ENCODE measurements around the gene IL23R.

Gene IL23R

DNA sequence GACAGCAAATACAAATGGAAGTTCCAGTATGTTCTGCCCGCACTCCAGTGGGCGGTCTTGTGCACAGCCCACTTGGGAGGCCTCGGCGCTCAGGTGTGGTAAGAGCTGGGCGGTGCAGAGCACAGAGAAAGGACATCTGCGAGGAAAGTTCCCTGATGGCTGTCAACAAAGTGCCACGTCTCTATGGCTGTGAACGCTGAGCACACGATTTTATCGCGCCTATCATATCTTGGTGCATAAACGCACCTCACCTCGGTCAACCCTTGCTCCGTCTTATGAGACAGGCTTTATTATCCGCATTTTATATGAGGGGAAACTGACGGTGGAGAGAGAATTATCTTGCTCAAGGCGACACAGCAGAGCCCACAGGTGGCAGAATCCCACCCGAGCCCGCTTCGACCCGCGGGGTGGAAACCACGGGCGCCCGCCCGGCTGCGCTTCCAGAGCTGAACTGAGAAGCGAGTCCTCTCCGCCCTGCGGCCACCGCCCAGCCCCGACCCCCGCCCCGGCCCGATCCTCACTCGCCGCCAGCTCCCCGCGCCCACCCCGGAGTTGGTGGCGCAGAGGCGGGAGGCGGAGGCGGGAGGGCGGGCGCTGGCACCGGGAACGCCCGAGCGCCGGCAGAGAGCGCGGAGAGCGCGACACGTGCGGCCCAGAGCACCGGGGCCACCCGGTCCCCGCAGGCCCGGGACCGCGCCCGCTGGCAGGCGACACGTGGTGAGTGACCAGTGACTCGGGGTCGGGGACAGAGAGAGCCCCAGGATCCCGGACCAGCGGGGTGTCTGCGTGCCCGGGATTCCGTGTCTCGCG is 141.2 kb downstream of the IL23R start, which contains the start of gene IL12RB2:
Gene IL12RB2, plus strand, starts transcription at position 623 of the 810 bp plus-strand sequence. CDS start 12,496 bp downstream, outside the sequence.
- no peak for DNase-seq

DNA sequence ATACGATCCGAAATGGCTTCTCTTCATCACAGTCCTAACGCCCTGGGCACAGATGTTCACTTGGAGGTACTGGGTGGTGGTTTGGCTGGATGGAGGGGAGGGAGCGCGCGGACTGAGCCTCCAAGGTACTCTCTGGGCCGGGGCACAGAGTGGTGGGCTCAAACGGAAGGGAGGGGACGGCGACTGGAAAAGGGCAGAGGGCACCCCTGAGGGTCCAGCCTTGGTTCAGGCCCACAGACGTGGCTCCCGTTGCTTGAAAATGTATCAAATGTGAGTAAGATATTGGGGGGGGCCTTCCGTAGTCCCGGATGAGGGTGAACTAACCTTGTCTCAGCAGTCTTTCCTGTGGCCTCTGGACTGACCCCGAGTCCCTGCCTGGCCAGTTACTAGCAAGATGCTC is 141.9 kb downstream of the IL23R start:
- no peak for DNase-seq

Measured in NCI-H187 (cell line).